Measurements from ENCODE around the gene HBD.

DNA sequence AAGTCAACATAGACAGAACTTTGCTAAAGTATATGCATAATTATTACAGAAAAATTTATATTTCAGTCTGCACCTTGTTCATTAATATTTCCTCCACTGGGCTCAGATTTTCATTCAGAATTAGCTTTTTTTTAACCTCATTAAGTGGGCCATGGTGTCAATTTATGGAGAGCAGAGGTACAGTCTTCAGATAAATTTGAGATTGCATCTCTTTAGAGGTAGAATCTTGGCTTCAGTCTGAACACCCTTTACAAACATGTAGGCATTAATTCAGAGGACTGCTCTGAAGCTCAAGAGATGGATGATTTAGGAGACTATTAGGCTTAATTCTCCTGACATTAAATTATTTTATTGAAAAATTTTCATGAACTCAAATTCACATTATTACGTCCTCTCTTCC is 4.0 kb downstream of the HBD start:
- no peak for TF ChIP-seq EZH2 (IDR thresholded peaks at IDR 0.05; ENCODE audit: insufficient read depth, poor library complexity, severe bottlenecking)
- no peak for TF ChIP-seq EZH2phosphoT487 (IDR thresholded peaks at IDR 0.05; ENCODE audit: insufficient read depth, low read depth)
